OCI-LY1 (cell line): Measurements from ENCODE around the gene CLDN25.

Experiments used
- EZH2 ChIP-seq: fragments of 200-600 bp; sonication (generic), shearing (Covaris generic); IDR thresholded peaks from 2 replicates; pipeline ENCODE4 v1.8.0; 2017; ENCODE audit warnings: borderline replicate concordance, mixed run types, mild to moderate bottlenecking, antibody characterized with exemption, low read length, moderate library complexity, mixed read lengths
- TF ChIP-seq, protein P1 (sequence below): fragments of 200-600 bp; sonication (generic), shearing (Covaris generic); IDR thresholded peaks from 2 replicates; pipeline ENCODE4 v1.5.1; 2017; ENCODE audit warnings: mild to moderate bottlenecking, antibody characterized with exemption, low read length, moderate library complexity, mixed read lengths

DNA sequence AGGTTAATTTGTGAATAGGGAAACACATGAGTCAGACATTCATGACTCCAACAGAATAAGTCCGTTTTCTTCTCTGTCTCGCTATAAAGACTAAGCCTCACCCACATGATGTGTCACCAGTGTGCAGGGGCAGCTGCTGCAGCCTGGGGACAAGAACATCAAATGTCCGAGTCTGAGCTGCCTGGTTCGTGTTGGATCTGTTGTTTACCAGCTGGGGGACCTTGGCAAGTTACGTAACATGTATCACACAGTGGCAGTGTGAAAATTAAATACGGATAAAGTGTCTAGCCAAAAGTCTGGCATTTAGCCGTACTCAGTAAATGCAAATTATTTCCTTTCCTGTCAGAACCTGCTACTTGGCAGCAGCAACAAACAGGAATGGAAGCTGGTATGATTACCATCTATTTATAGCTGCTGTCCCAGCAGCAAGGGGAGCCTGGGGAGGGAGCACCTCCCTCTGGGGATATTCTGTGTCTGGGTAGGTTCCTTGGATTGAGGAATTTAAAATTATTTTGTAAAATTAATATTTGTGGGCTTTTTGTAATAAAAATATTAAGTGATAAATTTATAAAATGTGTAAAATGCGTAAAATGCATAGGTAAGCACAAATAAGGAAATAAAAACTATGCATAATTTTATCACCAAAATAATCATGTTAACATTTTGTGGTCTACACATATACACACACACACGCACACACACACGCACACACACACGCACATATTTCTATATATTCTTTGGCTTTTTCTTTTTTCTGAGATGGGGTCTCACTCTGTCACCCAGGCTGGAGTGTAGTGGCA lies 1.3 kb upstream of the CLDN25 start:
- TF ChIP-seq, protein P1, sequence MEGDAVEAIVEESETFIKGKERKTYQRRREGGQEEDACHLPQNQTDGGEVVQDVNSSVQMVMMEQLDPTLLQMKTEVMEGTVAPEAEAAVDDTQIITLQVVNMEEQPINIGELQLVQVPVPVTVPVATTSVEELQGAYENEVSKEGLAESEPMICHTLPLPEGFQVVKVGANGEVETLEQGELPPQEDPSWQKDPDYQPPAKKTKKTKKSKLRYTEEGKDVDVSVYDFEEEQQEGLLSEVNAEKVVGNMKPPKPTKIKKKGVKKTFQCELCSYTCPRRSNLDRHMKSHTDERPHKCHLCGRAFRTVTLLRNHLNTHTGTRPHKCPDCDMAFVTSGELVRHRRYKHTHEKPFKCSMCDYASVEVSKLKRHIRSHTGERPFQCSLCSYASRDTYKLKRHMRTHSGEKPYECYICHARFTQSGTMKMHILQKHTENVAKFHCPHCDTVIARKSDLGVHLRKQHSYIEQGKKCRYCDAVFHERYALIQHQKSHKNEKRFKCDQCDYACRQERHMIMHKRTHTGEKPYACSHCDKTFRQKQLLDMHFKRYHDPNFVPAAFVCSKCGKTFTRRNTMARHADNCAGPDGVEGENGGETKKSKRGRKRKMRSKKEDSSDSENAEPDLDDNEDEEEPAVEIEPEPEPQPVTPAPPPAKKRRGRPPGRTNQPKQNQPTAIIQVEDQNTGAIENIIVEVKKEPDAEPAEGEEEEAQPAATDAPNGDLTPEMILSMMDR, result no peak
- TF ChIP-seq EZH2, result no peak
